Measurements from ENCODE around the gene NAP1L4.

GRCh38 chr11:2921261-2921660 is 70.9 kb downstream of the NAP1L4 start:
- TF ChIP-seq YY1 (IDR thresholded peaks at IDR 0.05; ENCODE audit: insufficient read depth, insufficient read length) (no peak), ZNF274 (IDR thresholded peaks at IDR 0.05; ENCODE audit: low read depth, low read length) (no peak), SUZ12 (IDR thresholded peaks at IDR 0.05; ENCODE audit: extremely low read depth, insufficient read depth, insufficient read length) (no peak)
